ENCODE data around the gene RAB24. TPM values are rescaled to one million over a fixed set of nuclear protein-coding genes. Genes with fewer than 3 reads are reported as not detected.

Gene RAB24
- total RNA-seq = 29.4 TPM

GRCh38 chr5:177303121-177303924, at the start of gene RAB24, which contains the start of gene PRELID1:
Gene RAB24, minus strand, starts transcription at chr5:177303719. Its CDS starts 431 bp downstream, at chr5:177303288.
Gene PRELID1, plus strand, starts transcription at chr5:177303799. Its CDS starts 187 bp downstream, at chr5:177303986.

GRCh38 chr5:177351392-177352329, 48.1 kb upstream of the RAB24 start, which contains the start of gene LMAN2:
Gene LMAN2, minus strand, starts transcription at chr5:177351668. Its CDS starts 21 bp downstream, at chr5:177351647.

GRCh38 chr5:177311723-177312648, 8.5 kb upstream of the RAB24 start, which contains the start of gene MXD3:
Gene MXD3, minus strand, starts transcription at chr5:177311898. Its CDS starts 68 bp downstream, at chr5:177311830.

Other genes with a start within 250 kb of the RAB24 start
- 8.6 TPM for gene FGFR4, start 216.8 kb downstream of the RAB24 start, total RNA-seq
- gene NSD1, start 169.9 kb downstream of the RAB24 start, total RNA-seq = 111 TPM
- gene PRELID1, start 80 bp upstream of the RAB24 start, total RNA-seq = 45.3 TPM
- gene MXD3, start 8.2 kb upstream of the RAB24 start, total RNA-seq = 14.5 TPM
- gene LMAN2, start 47.9 kb upstream of the RAB24 start, total RNA-seq = 150 TPM
- gene RGS14, start 54.2 kb upstream of the RAB24 start, total RNA-seq = 5.1 TPM
- not detected for gene SLC34A1, start 80.7 kb upstream of the RAB24 start, total RNA-seq
- gene PFN3, start 96.9 kb upstream of the RAB24 start, total RNA-seq = not detected
- 1.9 TPM for gene F12, start 105.8 kb upstream of the RAB24 start, total RNA-seq
- gene GRK6, start 123.0 kb upstream of the RAB24 start, total RNA-seq = 22.2 TPM
- gene PRR7, start 143.1 kb upstream of the RAB24 start, total RNA-seq = 4.8 TPM
- 132 TPM for gene DBN1, start 169.9 kb upstream of the RAB24 start, total RNA-seq
- 64.4 TPM for gene PDLIM7, start 193.9 kb upstream of the RAB24 start, total RNA-seq
- gene DOK3, start 206.1 kb upstream of the RAB24 start, total RNA-seq = 4.8 TPM
- 68.6 TPM for gene DDX41, start 213.2 kb upstream of the RAB24 start, total RNA-seq

Measured in camera-type eye (tissue), 1 donor.